ENCODE measurements around the gene PAWR.

The PAWR gene

GRCh38 chr12:79710707-79711483, 20.1 kb upstream of the PAWR start:
- H3K27ac ChIP-seq = no peak overlapping the region
- no peak for TF ChIP-seq CTCF (conservative IDR thresholded peaks at IDR 0.05)

- H3K27ac ChIP-seq = peak overlapping the region; percentile 35; the same call in 1 of the 2 replicates
- no peak for TF ChIP-seq CTCF (conservative IDR thresholded peaks at IDR 0.05)
These were observed 17.1 kb upstream of the PAWR start for GRCh38 chr12:79707830-79708229.

GRCh38 chr12:79706676-79707075, 15.9 kb upstream of the PAWR start:
- no peak overlapping the region; the same call in 1 of the 2 replicates for H3K27ac ChIP-seq
- TF ChIP-seq CTCF (conservative IDR thresholded peaks at IDR 0.05) = no peak

GRCh38 chr12:79706156-79706555, 15.4 kb upstream of the PAWR start:
- no peak overlapping the region for H3K27ac ChIP-seq
- no peak for TF ChIP-seq CTCF (conservative IDR thresholded peaks at IDR 0.05)

GRCh38 chr12:79698966-79699365, 8.2 kb upstream of the PAWR start:
- TF ChIP-seq CTCF (conservative IDR thresholded peaks at IDR 0.05) = no peak
- no peak overlapping the region for H3K27ac ChIP-seq

GRCh38 chr12:79696416-79696815, 5.7 kb upstream of the PAWR start:
- TF ChIP-seq CTCF (conservative IDR thresholded peaks at IDR 0.05) = no peak
- H3K27ac ChIP-seq = no peak overlapping the region

- H3K27ac ChIP-seq = peak overlapping the region; percentile 95
- no peak for TF ChIP-seq CTCF (conservative IDR thresholded peaks at IDR 0.05)
These were observed 2.3 kb upstream of the PAWR start for GRCh38 chr12:79692860-79693577.
